GM18499 (cell line): ENCODE results near the gene TOMM5.
"Not testable (repeated sequence)": the region's sequence is repeated elsewhere in the genome, so short reads cannot be mapped to it uniquely, and the experiment has no call there.

Experiments used
- ATAC-seq: cut with Tn5 transposase; IDR thresholded peaks from one replicate; pipeline ENCODE4 v1.9.1; 2021; ENCODE audit warnings: moderate number of reproducible peaks; ENCODE audit not compliant: insufficient read depth, unreplicated experiment

The TOMM5 gene

GRCh38 chr9:37617161-37617560 lies 24.8 kb upstream of the TOMM5 start:
- no peak for ATAC-seq

DNA sequence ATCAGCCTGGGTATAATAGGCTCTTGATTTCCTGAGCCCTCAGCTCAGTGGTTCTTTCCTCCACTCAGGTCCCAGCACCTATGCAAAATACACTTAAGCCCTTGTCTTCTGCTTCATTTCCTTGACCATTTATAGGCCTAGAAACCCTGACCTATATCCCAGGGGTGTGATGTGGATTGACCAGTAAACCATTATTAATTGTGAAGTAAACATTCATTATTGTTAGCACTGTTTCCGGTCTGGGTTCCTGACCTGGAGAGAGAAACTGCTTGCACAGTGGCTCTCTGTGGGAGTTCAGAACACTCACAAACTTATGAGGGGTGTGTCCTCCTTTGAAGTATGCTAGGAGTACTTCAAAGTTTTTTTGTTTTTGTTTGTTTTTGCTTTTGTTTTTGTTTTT lies 19.6 kb upstream of the TOMM5 start:
- ATAC-seq: no peak

DNA sequence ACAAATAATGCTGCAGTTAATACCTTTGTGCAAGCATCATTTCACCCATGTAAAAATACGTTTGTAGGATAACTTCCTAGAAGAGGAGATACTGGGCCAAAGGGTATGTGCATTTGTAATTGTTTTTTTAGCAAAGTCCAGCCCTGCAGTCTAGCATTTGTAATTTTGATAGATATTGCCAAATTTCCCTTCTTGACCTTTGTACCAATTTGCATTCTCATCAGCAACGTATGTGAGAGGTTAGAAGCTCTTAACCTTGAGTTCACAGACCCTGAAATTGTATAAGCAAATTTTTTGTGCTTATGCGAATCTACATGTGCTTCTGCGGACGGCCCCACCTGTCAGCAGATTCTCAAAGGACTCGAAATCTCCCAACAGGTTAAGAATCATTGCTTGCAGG lies 18.6 kb upstream of the TOMM5 start:
- no peak for ATAC-seq

DNA sequence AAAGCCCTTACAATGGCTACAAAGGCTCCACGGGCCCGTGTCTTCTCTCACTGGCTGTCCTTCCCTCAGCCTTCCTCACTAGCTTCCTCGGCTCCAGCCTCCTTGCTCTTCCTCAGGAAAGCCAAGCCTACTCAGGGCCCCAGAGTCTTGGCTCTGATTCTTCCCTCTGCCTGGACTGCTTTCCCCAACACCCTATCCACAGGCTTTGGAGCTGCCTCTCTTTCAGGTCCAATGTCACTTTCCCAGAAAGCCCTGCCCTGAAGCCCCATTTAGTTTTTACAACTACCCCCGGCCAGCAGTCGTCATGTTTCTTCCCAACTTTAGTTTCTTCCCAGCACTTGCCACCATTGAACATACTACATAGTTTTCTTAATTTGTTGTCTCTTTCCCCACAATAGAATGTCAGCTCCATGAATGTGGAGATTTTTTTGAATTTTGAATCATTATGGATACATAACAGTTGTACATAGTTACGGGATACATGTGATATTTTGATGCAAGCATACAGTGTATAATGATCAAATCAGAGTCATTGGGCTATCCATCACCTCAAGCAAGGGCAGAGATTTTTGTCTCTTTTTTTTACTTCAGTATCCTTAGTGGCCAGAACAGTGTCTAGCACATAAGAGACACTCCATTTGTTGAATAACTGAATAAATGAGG lies 17.5 kb upstream of the TOMM5 start:
- ATAC-seq: no peak

GRCh38 chr9:37608250-37608649 lies 15.9 kb upstream of the TOMM5 start:
- ATAC-seq: no peak

DNA sequence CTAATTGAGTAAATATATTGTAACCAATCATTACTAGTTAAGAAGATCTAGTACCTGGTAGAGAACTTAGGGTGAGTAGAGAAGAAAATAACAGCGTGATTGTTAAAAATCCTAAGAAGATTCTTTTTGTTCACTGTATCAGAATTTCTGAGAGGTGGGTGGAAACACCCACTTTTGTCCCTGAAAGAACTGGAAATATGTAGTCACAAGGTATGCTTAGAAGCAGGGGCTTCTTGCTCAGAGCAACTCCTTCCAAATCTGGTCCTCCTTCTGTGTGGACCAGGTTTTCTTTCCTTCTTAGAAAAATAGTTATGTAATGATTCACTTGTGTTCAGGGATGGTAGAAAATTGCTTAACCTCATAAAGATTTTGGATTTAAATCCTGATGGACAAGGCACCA lies 11.9 kb upstream of the TOMM5 start:
- no peak for ATAC-seq

DNA sequence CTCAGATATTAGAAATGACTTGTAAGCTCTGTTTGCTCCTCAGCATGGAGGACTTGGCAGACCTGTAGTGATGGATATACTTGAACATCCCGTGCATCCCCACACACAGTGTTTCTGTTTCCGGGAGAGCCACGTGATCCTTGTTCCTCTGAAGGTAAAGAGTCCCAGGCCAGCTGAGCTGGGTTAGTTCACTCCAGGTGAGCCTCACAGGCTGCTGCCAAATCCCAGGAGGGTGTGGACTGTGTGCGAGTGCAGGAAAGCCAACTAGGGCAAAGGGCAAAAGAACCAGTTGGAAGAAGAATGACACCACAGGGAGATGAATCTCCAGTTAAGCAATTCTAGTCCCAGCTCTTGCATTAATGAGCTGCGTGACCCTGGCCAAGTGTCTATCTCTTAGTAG lies 10.4 kb upstream of the TOMM5 start:
- ATAC-seq: no peak

DNA sequence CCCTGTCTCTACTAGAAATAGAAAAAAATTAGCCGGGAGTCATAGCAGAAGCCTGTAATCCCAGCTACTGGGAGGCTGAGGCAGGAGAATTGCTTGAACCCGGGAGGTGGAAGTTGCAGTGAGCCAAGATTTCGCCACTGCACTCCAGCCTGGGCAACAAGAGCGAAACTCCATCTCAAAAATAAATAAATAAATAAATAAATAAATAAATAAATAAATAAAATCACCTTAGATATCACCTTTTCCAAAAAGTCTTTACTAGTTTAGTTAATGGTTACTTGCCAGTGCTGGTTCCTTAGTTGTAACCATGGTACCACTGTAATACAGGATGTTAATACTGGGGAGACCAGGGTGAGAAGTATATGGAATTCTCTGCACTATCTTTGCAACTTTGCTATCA lies 9.7 kb upstream of the TOMM5 start:
- ATAC-seq: not testable (repeated sequence)

GRCh38 chr9:37596504-37596903 lies 4.1 kb upstream of the TOMM5 start:
- ATAC-seq: no peak

- no peak for ATAC-seq
These were observed 1.6 kb upstream of the TOMM5 start for GRCh38 chr9:37593883-37594448.

DNA sequence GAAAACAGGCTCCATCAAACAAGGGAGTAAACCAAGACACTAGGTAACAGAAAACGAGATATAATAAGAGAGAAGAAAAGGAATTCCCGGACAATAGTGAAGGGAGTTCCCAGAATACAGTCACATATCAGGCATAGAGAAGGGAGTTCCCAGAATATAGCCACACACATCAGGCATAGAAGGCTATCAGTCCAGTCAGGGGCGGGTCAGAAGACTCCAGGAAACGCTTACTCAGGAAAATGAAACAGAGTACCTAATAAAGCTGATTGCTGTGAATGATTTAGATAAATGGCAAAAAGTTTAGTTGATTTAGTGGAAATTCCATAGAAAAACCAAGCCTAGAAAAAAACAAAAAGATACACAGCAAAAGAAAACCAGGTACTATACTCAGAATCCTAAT lies 4.9 kb downstream of the TOMM5 start:
- ATAC-seq: no peak

- no peak for ATAC-seq
These were observed 8.8 kb downstream of the TOMM5 start for GRCh38 chr9:37583522-37584121.

DNA sequence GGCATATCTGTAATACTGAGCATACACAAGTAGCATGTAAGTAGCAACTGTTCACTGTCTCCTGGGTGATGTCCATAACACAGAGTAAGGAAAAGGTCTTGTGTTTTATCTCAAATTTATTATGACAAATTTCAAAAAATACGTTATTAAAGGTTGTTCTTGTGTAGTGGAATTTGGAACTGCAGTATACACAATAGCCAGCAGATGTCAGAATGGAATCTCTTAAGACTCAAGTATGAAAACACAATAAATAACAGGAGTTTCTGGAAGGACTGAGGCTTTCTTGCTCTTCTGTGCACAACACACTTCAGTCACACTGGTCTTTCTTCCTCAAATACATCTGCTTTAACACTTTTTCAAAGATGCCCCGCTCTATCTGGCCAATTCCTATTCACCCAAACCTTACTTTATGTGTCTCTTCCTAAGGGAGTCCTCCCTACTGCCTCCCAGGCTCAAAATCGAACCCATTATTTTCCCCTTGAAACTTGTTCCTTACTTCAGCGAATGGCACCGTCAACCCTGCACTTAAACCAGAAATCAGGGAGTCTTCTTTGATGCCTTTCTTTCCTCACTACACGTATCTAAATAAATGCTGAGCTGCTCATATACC lies 9.7 kb downstream of the TOMM5 start:
- no peak for ATAC-seq

DNA sequence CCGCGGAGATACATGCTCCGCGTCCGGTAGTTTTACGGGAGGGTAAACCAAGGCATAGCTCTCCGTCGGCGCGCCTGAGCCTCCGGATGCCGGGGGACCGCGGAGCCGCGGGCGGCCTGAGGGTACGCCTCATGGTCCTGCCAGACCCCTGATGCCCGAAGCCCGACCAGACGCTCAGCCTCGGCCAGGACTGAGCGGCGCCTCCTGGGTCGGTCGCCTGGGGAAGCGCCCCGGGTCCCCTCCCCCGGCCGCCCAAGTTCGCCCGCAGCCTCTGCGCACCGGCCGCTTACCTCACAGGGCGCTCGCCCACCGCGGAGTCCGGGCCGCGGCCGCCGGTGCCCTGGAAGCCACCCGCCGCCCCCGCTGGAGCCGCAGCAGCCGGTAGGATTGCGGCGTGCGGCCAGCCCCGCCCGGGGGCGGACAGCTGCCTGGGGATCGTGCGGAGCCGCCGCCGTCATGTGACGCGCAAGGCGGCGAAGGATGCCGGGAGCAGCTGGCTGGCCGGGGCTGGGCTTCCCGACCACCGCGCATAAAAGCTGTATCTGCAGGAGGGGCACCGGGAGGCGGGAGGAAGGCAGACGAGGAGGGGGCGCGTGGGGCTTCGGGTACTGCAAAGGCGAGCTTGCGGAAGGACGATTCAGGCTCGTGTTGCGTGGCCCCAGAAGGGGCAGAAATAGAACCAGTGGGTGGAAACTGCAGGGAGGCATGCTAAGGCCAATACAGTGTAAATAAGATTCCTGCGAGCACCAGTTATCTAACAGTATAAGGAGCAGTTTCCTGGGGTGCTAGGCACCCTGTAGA lies 16.3 kb downstream of the TOMM5 start, which contains the start of gene FBXO10:
Gene FBXO10 (minus strand): TSS at position 460 of the 801 bp plus-strand sequence. CDS start 34,612 bp downstream, outside the sequence.
- peak; percentile 38 for ATAC-seq

- peak; percentile 45 for ATAC-seq
These were observed 16.9 kb downstream of the TOMM5 start for GRCh38 chr9:37575511-37575914.

DNA sequence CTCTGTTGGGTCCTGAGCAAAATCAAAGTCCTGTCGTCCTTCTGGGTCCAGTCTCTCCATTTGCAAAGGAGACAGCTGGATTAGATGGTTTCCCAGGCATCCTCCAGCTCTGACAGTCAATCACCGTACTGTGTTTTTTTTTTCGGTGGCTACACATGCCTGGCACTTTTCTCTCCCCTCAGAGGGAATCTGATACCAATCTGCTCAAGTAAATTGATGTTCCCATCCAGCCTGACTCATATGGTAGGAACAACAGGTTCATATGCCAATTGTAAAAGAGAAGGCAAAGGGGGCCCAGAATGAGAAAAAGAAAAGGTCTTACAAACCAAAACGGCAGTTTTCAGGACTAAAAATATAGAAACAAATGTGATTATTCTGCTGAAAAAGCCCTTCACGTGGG lies 17.4 kb downstream of the TOMM5 start:
- ATAC-seq: no peak

GRCh38 chr9:37574241-37574721 lies 18.1 kb downstream of the TOMM5 start:
- no peak for ATAC-seq

DNA sequence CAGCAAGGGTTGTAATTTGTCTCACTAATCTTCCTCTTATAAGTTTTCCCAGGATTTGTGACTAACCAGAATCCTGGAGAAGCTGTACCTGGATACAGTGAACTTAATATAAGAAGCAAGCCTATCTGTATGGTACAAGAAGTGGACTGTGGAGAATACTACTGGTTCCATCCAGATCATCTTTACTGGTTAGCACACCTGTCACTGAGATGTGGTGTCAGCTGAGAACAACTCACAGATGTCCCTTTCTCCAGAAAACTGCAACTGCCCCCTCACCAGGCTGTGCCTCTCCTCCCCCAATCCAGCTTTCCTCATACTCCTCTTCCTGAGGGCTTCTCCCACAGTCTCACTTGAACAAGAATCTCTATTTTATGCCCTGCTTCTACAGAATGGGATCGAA lies 21.1 kb downstream of the TOMM5 start:
- no peak for ATAC-seq

DNA sequence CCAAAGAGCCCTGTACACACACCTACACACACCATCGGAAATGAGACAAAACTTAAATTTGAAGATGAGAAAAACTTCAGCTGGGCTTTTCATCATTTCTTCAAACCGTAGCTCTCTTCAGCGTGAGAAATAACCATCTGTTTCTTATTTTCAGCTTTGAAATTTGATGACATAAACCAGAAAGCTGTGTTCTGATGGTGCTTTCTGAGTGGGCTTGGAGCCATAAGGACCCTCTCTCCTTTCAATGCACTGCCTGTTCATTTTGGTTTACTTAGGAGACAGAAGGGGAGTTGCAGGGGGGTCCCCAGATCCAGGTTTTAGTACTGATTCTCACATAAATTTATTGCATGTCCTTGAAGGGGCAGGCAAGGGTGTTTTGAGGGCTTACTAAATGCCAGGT lies 25.7 kb downstream of the TOMM5 start:
- ATAC-seq: no peak
